Measurements from ENCODE around the gene DNAAF9.

DNA sequence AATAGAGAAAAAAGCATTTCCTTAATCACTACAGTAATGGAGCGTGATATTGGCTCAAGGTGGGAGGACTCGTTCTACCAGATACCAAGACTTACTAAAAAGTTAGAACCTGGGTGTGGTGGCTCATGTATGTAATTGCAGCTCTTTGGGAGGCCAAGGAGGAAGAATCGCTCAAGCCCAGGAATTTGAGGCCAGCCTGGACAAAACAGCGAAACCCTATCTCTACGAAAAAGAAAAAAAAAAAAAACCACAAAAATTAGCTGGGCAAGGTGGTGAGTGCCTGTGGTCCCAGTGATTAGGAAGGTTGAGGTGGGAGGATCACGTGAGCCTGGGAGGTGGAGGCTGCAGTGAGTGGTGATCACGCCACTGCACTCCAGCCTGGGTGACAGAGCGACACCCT is 39.3 kb upstream of the DNAAF9 start:
- TF ChIP-seq, protein P1, sequence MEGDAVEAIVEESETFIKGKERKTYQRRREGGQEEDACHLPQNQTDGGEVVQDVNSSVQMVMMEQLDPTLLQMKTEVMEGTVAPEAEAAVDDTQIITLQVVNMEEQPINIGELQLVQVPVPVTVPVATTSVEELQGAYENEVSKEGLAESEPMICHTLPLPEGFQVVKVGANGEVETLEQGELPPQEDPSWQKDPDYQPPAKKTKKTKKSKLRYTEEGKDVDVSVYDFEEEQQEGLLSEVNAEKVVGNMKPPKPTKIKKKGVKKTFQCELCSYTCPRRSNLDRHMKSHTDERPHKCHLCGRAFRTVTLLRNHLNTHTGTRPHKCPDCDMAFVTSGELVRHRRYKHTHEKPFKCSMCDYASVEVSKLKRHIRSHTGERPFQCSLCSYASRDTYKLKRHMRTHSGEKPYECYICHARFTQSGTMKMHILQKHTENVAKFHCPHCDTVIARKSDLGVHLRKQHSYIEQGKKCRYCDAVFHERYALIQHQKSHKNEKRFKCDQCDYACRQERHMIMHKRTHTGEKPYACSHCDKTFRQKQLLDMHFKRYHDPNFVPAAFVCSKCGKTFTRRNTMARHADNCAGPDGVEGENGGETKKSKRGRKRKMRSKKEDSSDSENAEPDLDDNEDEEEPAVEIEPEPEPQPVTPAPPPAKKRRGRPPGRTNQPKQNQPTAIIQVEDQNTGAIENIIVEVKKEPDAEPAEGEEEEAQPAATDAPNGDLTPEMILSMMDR (IDR thresholded peaks at IDR 0.05), result no peak
- no peak for TF ChIP-seq ZFX (IDR thresholded peaks at IDR 0.05; ENCODE audit: borderline replicate concordance)
